ENCODE data around the gene SGPP2. TPM values are rescaled to one million over a fixed set of nuclear protein-coding genes. Genes with fewer than 3 reads are reported as not detected.

SGPP2 gene
- total and polyA plus RNA-seq, 7 donors, result 0.06 to 0.29 (median 0.10) TPM; not detected in 2

DNA sequence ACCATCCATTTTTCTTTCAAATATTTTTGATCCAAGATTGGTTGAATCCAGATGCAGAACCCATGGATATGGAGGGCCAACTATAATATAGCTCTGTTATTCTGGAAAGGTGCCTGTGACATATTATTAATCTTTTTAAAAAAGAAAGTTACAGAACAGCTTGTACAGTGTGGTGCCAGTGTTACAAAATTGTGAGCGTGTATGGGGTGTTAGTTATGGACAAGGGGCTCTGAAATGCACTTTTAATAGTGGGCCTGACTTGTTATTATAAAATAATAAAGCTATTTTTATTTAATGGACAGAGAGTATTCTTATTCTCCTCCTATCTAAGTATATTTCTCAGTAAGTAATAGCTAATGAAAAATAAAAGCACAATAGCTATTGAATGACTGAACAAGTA lies 120.3 kb downstream of the SGPP2 start:
- no peaks in the 10 kb centered on the region for H3K4me1 ChIP-seq
- no peak overlapping the region for H3K4me3 ChIP-seq
- H3K27me3 ChIP-seq (ENCODE audit: insufficient read depth in 3 of 3, low read length in 2 of 3), result no peaks in the 10 kb centered on the region
- DNase-seq (no peak), ATAC-seq (no peak)
- 73 to 81% (median 77%) methylated on average over 1 of the region's 1 CpG for WGBS, 3 donors
- no peaks in the 10 kb centered on the region for H3K9me3 ChIP-seq
- TF ChIP-seq, protein P1, sequence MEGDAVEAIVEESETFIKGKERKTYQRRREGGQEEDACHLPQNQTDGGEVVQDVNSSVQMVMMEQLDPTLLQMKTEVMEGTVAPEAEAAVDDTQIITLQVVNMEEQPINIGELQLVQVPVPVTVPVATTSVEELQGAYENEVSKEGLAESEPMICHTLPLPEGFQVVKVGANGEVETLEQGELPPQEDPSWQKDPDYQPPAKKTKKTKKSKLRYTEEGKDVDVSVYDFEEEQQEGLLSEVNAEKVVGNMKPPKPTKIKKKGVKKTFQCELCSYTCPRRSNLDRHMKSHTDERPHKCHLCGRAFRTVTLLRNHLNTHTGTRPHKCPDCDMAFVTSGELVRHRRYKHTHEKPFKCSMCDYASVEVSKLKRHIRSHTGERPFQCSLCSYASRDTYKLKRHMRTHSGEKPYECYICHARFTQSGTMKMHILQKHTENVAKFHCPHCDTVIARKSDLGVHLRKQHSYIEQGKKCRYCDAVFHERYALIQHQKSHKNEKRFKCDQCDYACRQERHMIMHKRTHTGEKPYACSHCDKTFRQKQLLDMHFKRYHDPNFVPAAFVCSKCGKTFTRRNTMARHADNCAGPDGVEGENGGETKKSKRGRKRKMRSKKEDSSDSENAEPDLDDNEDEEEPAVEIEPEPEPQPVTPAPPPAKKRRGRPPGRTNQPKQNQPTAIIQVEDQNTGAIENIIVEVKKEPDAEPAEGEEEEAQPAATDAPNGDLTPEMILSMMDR (IDR thresholded peaks at IDR 0.05), result no peak
- intact Hi-C loops (cut with DNase I), result no loop called here
- H3K36me3 ChIP-seq (ENCODE audit: insufficient read depth in 1 of 2, low read depth in 1 of 2), result no peaks in the 10 kb centered on the region
- H3K27ac ChIP-seq, result no peak overlapping the region

GRCh38 chr2:222545823-222546795 lies 121.8 kb downstream of the SGPP2 start:
- Histone ChIP-seq H3K36me3 (ENCODE audit: insufficient read depth in 1 of 2, low read depth in 1 of 2) (no peaks in the 10 kb centered on the region), H3K4me1 (no peaks in the 10 kb centered on the region), H3K4me3 (no peak overlapping the region), H3K9me3 (no peaks in the 10 kb centered on the region), H3K27me3 (ENCODE audit: insufficient read depth in 3 of 3, low read length in 2 of 3) (no peaks in the 10 kb centered on the region), H3K27ac (no peak overlapping the region)
- ATAC-seq (no peak), DNase-seq (no peak)
- intact Hi-C loops (cut with DNase I), result no loop called here
- 51 to 69% (median 54%) methylated on average over 6 of the region's 6 CpGs for WGBS, 3 donors
- TF ChIP-seq, protein P1 (IDR thresholded peaks at IDR 0.05), result no peak

GRCh38 chr2:222547083-222547482 lies 122.7 kb downstream of the SGPP2 start:
- ATAC-seq, result no peak
- no peak for DNase-seq
- Histone ChIP-seq H3K9me3 (no peaks in the 10 kb centered on the region), H3K27ac (no peak overlapping the region), H3K4me1 (no peaks in the 10 kb centered on the region), H3K27me3 (ENCODE audit: insufficient read depth in 3 of 3, low read length in 2 of 3) (no peaks in the 10 kb centered on the region), H3K36me3 (ENCODE audit: insufficient read depth in 1 of 2, low read depth in 1 of 2) (no peaks in the 10 kb centered on the region), H3K4me3 (no peak overlapping the region)
- WGBS, 3 donors, result 83 to 90% (median 84%) methylated on average over 5 of the region's 5 CpGs
- TF ChIP-seq, protein P1 (IDR thresholded peaks at IDR 0.05), result no peak
- intact Hi-C loops (cut with DNase I), result no loop called here

GRCh38 chr2:222548992-222549391 lies 124.6 kb downstream of the SGPP2 start:
- TF ChIP-seq, protein P1 (IDR thresholded peaks at IDR 0.05), result no peak
- peaks cover 0 to under 1% (median 0%) of the 10 kb centered on the region in 3 donors for H3K27me3 ChIP-seq (ENCODE audit: insufficient read depth in 3 of 3, low read length in 2 of 3)
- H3K36me3 ChIP-seq (ENCODE audit: insufficient read depth in 1 of 2, low read depth in 1 of 2), result no peaks in the 10 kb centered on the region
- ATAC-seq, result no peak
- no peak overlapping the region for H3K4me3 ChIP-seq
- H3K27ac ChIP-seq, result no peak overlapping the region
- WGBS, 3 donors, result 41 to 63% (median 54%) methylated on average over 3 of the region's 3 CpGs
- no peaks in the 10 kb centered on the region for H3K9me3 ChIP-seq
- no peak for DNase-seq
- intact Hi-C loops (cut with DNase I), result no loop called here
- no peaks in the 10 kb centered on the region for H3K4me1 ChIP-seq

All from psoas muscle (tissue), 8 donors.